ENCODE measurements around the gene PAOX.

The PAOX gene

DNA sequence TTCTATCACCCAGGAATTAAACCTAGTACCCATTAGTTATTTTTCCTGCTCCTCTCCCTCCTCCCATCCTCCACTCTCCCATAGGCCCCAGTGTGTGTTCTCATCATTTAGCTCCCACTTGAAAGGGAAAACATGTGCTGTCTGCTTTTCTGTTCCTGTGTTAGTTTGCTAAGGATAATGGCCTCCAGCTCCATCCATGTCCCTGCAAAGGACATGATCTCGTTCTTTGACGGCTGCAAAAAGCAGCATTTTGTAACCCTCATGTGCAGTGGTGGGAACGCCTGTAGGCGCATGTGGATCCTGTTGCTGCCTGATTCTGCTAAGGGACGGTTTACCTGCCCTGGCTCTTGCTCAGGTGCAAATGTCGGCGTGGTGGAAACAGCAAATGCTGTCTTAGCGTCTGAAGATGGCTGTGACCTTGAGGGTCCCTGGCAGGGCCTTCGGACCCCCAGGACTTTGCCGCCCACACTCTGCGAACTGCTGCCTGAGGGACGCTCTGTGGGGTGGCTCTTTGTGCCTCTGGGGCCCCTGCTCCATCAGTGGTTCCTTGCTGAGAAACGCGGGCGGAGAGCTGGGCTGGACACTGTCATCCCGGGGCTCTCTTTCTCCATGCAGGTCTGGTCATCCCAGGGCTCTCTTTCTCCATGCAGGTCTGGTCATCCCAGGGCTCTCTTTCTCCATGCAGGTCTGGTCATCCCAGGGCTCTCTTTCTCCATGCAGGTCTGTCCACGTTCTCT, 9.3 kb downstream of the PAOX start:
- DNase-seq: no peak

DNA sequence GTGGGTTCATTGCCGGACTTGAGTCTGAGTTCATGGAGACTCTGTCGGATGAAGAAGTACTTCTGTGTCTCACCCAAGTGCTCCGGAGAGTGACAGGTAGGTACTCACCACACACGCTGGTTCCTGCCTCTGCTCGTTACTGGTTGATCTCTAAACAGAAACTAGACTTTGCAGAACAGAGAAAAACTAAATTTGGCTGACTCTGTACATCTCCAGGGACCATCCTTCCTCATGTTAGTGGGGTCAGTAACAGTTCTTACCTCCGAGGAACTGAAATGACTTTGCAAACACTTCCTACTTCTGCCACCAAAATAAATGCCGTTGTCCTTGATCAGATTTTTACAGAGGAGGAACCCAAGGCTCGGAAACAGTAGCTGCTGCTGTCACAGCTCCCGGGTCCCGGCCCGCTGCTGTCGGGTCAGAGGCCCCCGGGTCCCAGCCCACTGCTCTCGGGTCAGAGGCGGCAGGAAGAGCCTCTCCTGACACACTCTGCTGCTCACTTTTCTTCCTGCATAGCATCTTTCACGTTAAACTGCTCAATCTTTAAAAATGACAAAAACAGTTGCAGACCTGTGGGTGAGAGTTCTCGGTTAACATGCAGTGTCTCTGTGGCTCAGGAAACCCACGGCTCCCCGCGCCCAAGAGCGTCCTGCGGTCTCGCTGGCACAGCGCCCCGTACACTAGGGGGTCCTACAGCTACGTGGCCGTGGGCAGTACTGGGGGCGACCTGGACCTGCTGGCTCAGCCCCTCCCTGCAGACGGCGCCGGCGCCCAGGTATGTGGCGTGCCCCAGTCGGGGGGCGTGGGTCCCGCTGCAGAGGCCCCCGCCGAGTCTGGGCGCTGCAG, 10.1 kb downstream of the PAOX start:
- DNase-seq: no peak

DNA sequence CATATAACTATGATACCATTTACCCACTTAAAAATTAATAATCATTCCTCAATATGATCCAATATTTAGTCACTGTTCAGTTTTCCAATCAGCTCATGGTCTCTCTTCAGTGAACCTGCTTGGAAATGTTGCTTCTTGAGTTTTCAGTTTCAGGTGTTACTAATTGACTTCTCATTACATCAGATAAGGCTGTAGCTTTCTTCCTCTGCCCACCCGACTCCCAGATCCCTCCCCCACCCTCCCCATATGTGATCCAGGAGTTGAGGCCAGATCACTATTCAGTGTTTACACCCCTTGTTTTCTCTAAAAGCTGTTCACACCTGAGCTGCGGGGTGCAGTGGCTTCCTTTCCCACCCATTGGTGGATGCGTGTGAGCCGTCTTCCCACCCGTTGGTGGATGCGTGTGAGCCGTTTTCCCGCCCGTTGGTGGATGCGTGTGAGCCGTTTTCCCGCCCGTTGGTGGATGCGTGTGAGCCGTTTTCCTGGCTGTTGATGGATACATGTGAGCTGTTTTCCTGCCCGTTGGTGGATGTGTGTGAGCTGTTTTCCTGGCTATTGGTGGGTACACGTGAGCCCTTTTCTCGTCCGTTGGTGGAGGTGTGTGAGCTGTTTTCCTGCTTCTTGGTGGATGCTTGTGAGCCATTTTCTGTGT, 11.7 kb downstream of the PAOX start:
- DNase-seq: no peak

DNA sequence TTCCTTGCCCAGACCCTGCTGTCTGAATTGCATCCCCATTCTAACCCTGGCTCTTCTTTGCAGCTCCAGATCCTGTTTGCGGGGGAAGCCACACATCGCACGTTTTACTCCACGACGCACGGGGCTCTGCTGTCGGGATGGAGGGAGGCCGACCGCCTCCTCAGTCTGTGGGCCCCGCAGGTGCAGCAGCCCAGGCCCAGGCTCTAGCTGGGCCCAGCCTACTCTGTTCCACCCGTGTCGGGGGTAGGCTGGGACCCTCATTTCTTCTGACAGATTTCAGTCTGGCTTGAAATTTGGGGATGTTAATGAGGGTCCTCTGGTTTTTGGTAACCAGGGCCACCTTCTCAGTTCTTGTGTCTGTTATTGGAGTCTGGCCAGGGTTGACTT, 12.2 kb downstream of the PAOX start:
- DNase-seq: no peak

DNA sequence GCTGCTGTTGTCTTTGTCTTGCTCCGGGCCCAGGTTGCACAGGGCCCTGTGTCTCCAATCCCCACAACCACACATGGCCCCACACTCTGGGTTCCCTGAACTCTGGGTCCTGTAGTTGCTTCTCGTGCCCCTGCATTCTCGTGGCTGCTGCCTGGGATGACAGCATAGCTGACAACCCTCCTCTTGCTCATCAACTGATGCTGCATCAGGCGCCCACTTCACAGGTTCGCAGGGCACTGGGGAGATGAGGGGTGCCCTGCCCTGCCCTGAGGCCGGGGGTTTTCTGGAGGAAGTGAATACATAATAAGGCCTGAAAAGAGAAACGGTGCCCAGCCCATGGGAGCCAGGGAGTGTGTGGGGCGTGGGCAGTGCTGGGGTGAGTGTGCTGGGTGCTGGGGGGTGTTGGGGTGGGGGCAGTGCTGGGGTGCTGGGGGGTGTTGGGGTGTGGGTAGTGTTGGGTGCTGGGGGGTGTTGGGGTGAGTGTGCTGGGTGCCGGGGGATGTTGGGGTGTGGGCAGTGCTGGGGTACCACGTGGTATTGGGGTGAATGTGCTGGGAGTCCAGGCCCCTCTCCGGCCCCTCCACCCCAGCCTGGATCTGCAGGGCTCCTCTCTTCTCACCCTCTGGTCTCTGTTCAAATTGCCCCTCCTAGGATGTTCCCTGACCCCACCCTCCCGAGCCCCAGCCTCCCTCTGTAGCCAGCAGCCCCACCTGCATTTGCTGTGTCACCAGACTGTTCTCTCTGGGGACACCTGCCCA, 12.9 kb downstream of the PAOX start:
- DNase-seq: no peak

DNA sequence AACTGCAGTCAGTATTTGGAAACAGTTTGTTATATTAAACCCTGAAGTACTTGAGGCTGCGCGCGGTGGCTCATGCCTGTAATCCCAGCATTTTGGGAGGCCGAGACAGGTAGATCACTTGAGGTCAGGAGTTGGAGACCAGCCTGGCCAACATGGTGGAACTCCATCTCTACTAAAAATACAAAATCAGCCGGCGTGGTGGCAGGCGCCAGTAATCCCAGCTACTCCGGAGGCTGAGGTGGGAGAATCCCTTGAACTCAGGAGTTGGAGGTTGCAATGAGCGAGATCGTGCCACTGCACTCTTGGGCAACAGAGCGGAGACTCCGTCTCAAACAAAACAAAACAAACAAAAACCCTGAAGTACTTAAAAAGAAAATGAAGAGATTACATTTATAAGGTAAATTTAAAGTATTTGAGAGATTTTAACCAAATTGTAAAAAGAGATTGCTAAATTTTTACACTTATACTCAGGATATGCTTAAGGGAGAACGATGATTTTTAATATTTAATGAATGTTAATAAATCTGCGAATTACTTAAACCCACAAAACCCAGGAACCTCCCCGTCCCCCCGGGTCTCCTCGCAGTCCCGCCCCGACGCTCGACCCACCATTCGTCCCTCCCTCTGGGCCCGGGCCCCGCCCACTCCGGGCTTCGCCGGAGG, 14.5 kb downstream of the PAOX start:
- no peak for DNase-seq

DNA sequence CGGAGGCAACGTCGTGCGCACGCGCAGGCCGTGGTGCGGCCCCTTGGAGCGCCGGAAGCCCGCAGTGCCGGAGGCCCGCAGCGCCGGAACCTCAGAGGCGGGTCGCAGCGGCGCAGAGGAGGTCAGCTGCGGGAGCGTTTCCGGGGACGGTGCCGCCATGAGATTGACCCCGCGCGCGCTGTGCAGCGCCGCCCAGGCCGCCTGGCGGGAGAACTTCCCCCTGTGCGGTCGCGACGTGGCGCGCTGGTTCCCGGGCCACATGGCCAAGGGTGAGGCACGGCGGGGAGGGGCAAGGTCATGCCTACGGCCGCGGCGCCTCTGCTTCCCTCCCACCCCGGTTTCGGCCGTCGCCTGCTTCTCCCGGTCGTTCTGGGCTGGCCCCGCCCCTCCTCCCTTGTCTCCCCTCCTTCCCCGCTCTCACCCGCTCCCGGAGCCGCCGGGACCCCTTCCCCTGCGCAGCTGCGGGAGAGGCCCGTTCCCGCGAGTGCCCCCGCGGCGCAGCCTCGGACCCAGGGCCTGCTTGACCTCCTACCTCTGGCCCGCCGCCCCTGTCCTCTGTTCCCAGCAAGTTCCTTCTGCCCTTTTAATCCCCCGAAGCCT, 15.1 kb downstream of the PAOX start, which contains the start of gene MTG1:
Gene MTG1 (plus strand): TSS at position 94 of the 600 bp plus-strand sequence. CDS start 64 bp downstream, at position 158.
- DNase-seq: peak; percentile 80

DNA sequence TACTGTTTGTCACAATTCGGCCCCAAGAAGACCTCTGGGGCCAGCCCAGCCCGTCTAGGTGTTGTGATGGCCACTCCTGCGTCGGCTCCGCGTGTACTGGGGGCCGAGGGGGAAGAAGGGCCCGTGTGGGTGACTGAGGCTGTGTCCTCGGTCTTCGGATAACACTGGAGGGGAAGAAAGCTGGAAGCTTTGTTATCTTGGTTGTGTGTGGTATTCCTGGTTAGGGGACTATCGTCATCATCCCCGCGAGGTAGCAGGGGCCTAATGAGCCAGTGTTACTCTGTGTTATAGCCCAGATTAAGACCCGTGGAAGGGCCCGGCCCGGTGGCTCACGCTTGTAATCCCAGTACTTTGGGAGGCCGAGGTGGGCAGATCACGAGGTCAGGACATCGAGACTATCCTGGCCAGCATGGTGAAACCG, 15.7 kb downstream of the PAOX start:
- no peak for DNase-seq

DNA sequence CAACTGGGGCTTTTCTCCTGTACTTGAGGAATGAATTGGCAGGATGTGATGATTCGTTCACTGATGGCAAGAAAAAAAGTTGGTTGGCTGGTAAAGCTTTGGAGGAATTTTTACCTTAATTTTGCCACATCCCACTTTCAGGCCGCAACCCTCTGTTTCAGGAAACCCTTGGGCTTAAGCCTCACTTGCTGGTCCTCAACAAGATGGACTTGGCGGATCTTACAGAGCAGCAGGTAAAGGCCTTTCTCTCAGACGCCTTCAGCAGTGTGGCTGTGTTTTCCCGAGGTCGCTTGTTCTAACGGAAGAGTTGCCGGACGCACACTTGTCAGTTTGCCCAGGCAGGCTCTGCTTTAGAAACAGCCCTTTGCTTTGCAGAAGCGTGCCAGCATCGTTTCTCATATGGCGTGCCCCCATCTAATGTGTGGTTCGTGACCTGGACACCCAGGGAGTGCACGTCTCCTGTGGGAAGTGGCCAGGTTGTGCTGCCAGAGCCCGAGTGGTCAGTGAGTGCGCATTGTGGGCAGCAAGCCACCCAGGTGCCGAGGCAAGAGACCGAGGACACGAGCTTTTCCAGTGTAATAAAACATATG, 17.1 kb downstream of the PAOX start:
- no peak for DNase-seq

DNA sequence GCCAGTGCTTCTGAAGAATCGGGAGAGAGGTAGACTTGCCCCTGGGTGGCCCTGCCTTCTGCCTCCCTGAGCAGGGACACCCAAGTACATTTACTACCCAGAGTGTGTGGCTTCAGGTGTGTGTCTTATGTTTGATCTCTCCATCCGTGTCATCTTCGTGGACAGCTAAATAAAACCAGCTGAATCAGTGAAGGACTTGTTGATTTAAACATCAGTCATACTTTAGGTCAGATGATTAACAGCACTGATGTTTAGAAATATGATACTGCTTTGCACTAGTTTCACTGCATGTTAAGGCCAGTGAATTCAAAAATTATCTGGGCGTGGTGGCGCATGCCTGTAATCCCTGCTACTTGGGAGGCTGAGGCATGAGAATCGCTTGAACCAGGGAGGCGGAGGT, 18.9 kb downstream of the PAOX start:
- DNase-seq: no peak

DNA sequence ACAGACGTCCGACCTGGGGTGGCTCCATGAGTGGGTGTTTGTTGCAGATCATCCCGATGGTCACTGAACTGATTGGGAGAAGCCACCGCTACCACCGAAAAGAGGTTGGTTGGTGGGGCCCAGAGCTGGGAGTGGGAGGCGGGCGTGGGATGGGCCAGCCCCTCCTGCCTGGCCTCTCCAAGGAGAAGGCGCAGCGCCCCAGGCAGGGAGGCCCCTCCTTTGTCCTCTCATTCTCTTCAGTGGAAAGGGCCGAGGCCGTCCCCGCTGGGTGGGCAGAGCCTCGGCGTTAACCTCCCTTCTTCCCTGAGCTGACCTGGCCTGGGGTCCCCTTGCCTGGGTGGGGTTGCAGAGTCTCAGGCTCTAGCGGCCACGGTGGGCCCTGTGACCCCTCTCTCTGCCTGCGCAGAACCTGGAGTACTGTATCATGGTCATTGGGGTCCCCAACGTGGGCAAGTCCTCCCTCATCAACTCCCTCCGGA, 20.1 kb downstream of the PAOX start:
- no peak for DNase-seq

DNA sequence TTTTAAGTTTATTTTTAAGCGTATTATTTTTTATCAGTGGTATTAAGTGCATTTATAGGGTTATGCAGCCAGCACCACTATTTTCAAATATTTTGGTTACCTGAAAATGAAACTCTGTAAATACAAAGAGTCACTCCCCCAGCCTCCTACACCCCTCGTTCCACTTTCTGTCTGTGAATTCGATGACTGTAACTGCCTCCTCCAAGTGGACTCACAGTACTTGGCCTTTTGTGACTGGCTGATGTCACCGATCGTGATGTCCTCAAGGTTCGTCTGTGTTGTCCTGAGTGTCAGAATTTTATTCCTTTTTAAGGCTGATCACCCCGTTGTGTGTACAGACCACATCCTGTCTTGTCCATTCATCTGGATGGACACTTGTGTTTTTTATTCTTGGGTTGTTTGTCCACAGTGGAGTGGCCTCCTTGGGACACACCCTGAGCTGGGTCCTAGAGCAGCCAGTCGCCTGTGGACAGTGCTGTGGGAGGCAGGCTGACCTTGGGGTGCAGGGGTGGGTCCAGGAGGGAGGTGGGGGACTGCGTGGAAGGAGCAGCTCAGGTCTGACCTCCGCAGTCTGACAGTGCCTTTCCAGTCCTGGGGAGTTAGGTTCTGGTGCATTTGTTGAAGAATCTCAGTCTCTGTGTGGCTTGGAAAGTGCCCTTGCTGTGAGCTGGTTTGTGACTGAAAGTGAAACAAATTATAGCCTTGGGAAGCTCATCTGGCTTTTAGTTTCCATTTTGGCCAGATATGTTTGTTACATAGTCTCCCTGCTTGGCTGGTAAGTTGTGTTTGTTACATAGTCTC, 21.8 kb downstream of the PAOX start:
- no peak for DNase-seq

DNA sequence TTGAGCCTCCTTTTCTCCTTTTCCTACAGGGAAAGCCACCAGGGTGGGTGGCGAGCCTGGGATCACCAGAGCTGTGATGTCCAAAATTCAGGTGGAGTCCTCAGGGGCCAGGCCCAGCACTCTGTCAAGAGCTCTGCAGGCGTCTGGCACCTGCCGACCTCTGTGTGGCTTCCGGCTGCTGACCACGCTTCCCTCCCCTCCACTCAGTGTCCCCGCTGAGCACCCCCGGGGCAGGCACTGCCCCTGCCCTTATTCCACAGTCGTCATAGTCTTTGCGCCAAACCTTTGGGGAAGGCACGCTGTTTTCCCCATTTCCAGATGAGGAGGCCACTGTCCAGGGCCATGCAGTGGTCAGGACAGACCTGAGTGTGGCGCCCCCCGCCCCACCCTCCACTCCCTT, 22.4 kb downstream of the PAOX start:
- DNase-seq: no peak

DNA sequence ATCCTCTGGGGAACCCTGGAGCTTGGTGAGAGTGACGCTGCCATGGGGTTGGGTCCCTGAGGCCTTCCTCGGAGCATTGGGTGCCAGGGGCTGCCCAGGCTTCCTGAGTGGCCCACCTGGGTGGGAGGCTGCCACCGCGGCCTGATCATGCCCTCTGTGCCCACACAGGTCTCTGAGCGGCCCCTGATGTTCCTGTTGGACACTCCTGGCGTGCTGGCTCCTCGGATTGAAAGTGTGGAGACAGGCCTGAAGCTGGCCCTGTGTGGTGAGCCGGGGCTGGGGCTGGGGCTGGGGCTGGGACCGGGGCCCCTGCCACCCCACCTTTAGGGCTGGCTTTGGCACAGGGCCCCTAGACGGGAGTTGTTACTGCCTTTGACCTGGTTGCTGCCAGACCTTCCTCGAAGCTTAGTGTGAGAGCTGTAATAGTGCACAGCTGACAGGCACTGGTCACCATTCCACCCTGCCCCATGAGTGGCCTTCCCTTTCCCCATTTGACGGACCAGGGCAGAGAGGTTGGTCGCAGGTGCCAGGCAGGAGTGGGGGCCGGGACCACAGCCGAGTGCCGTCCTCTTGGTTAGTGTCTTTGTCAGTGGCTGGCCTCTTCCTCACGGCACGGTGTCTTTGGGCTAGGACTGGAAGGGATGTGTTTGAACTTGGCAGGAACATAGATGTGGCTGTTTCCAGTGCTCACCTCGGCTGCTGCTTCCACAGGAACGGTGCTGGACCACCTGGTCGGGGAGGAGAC, 23.1 kb downstream of the PAOX start:
- DNase-seq: no peak

DNA sequence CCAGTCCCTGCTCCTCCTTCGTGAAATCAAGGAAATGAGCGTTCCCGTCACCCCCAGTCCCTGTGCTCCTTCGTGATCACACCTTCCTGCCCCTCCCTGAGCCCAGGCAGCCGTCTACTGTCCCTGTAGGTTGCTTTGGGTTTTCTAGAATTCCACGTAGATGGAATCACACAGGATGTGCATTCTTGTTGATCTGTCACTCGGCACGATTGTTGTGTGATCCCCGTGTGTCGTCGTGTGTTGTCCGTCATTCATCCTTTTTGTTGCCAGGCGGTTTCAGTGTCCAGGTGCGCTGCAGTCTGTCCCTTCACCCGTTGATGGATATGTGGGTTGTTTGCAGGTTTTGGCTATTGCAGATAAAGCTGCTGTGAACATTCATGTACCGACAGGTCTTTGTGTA, 24.3 kb downstream of the PAOX start:
- DNase-seq: no peak

DNA sequence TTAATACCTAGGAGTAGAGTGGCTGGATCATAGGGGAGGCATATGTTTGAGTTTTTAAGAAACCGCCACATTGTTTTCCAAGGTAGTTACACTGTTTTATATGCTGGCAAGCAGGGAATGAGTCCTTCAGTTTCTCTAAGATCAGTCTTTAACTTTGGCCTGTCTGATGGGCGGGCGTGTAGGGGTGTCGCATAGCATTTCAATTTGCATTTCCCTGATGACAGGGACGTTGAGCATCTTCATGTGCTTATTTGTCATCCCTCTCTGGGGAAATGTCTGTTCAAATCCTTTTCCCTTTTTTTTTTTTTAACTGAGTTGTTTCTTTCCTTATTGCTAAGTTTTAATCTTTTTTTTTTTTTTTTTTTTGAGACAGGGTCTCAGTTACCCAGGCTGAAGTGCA, 24.7 kb downstream of the PAOX start:
- no peak for DNase-seq

DNA sequence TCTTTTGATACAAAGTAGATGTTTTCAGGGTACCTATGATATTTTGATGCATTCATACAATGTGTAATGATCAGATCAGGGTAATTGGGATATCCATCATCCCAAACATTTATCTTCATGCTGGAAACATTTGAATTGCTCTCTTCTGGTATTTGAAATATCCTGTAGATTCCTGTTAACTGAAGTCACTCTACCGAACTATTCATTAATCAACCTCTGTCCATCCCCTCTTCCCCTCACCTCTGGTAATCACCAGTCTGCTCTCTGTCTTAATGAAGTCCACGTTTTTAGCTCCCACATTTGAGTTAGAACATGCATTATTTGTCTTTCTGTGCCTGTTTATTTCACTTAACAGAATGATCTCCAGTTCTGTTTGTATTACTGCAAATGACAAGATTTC, 26.2 kb downstream of the PAOX start:
- DNase-seq: no peak

DNA sequence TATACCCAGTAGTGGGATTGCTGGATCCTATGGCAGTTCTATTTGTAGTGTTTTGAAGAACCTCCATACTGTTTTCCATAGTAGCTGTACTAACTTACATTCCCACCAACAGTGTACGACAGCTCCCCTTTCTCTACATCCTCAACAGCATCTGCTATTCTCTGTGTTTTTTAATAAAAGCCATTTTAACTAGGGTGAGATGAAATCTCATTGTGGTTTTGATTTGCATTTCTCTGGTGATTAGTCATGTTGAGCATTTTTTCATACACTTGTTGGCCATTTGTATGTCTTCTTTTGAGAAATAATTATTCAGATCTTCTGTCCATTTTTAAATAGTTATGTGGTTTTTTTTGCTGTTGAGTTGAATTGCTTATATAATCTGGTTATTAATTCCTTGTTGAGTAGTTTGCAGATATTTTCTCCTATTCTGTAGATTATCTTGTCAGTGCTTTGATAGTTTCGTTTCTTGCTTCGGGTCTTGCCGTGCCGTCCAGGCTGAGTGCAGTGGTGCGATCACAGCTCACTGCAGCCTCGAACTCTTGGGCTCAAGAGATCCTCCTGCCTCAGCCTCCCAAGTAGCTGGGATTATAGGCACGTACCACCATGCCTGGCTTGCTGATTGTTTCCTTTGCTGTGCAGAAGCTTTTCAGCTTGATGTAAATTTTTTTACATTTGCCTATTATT, 26.9 kb downstream of the PAOX start:
- no peak for DNase-seq
